Thyroid gland (tissue), 4 donors: Measurements from ENCODE around the gene ARHGAP10. TPM values are rescaled to one million over a fixed set of nuclear protein-coding genes. Genes with fewer than 3 reads are reported as not detected.
A peak's percentile ranks its signal among the peaks of the same experiment; 100 is the strongest.

Experiments
- DNase-seq, 2 donors: peaks; one replicate each; pipeline ENCODE4 v3.0.0-alpha.2; 2019
- H3K27ac ChIP-seq, 3 donors: fragments of 200-600 bp; sonication (generic); 1 replicate in 2 of 3; 2 replicates in 1 of 3; pipeline ENCODE4 v1.5.1; 2016 to 2019; ENCODE audit warnings: mild to moderate bottlenecking in 1 of 3, moderate library complexity in 1 of 3
- H3K27me3 ChIP-seq: fragments of 200-600 bp; sonication (generic); one replicate; pipeline ENCODE4 v1.5.1; 2019
- H3K36me3 ChIP-seq, 2 donors: fragments of 200-600 bp; sonication (generic); one replicate each; pipeline ENCODE4 v1.5.1; 2016 to 2019
- H3K4me1 ChIP-seq, 2 donors: fragments of 200-600 bp; sonication (generic); one replicate each; pipeline ENCODE4 v1.5.1; 2017 to 2019
- H3K4me3 ChIP-seq, 3 donors: fragments of 200-600 bp; sonication (generic); replicated peaks in 1 of 3; 1 replicate in 2 of 3; 2 replicates in 1 of 3; pipeline ENCODE4 v1.5.1; 2016; ENCODE audit warnings: mild to moderate bottlenecking in 1 of 3
- H3K9me3 ChIP-seq: fragments of 200-600 bp; sonication (generic); one replicate; pipeline ENCODE4 v1.5.1; 2017
- CTCF ChIP-seq, 6 experiments: fragments of 200-600 bp in 3 of 6; fragments of 450-650 bp in 3 of 6; sonication (generic) in 3 of 6; IDR thresholded peaks; one replicate each; pipeline ENCODE4 v1.5.1; 2016 to 2019; ENCODE audit warnings: antibody characterized with exemption in 6 of 6, mild to moderate bottlenecking in 2 of 6, inconsistent platforms in 1 of 6, moderate library complexity in 1 of 6
- POLR2A ChIP-seq, 2 donors: fragments of 450-650 bp; IDR thresholded peaks; one replicate each; pipeline ENCODE4 v1.6.1; 2017; ENCODE audit warnings: antibody characterized with exemption in 2 of 2, mild to moderate bottlenecking in 2 of 2, moderate library complexity in 1 of 2
- WGBS, 2 donors: methylation state at CpG; one replicate each; pipeline ENCODE4 v1.1.5; 2017; 5-methylcytosine and 5-hydroxymethylcytosine counted together
- intact Hi-C: fragments of 100-400 bp; cut with DNase I; formaldehyde crosslinking; loops from one replicate; pipeline ENCODE4 v1.15.1; 2023
- total RNA-seq, 4 donors: library from RNA; depleted of rRNA; stranded (reverse); fragments of >200 nt; gene quantifications; one replicate each; pipeline ENCODE4 v1.2.3, GENCODE V29; 2016

Gene ARHGAP10
- total RNA-seq, 4 donors from 2014 or later: 39.5 to 78.4 (median 42.0) TPM

- DNase-seq: no peak
- TF ChIP-seq CTCF (IDR thresholded peaks at IDR 0.05) (no peak), POLR2A (IDR thresholded peaks at IDR 0.05) (no peak)
- no peak overlapping the region for H3K4me3 ChIP-seq
- peaks cover 0 to 3% of the 10 kb centered on the region in 2 donors for H3K4me1 ChIP-seq
- intact Hi-C loops: loop anchor here (10.0 kb wide), 1 partner anchor 271 kb away; no protein-coding TSS in a partner anchor
- H3K27ac ChIP-seq: peak overlapping the region in 1 of 3 donors; percentile 30
- H3K27me3 ChIP-seq: no peaks in the 10 kb centered on the region
- H3K36me3 ChIP-seq: no peaks in the 10 kb centered on the region
- no peaks in the 10 kb centered on the region for H3K9me3 ChIP-seq
- WGBS, 2 donors: 81% methylated on average over 3 of the region's 3 CpGs
Observed at GRCh38 chr4:147865926-147866325, 134.0 kb downstream of the ARHGAP10 start.

GRCh38 chr4:147866532-147867271, 134.8 kb downstream of the ARHGAP10 start:
- Histone ChIP-seq H3K4me3 (no peak overlapping the region), H3K27ac (peak overlapping the region in 1 of 3 donors; percentile 30), H3K9me3 (no peaks in the 10 kb centered on the region), H3K36me3 (no peaks in the 10 kb centered on the region), H3K4me1 (peaks cover 0 to 3% of the 10 kb centered on the region in 2 donors), H3K27me3 (no peaks in the 10 kb centered on the region)
- 37 to 40% methylated on average over 2 of the region's 2 CpGs for WGBS, 2 donors
- intact Hi-C loops: loop anchor here (10.0 kb wide), 1 partner anchor 272 kb away; no protein-coding TSS in a partner anchor
- DNase-seq: peak; percentile 96 to 98
- TF ChIP-seq POLR2A (IDR thresholded peaks at IDR 0.05) (no peak), CTCF (IDR thresholded peaks at IDR 0.05) (peak; percentile 91 to 100 (median 98))

GRCh38 chr4:147874109-147874508, 142.2 kb downstream of the ARHGAP10 start:
- no peak for DNase-seq
- Histone ChIP-seq H3K27me3 (no peaks in the 10 kb centered on the region), H3K27ac (no peak overlapping the region), H3K9me3 (no peaks in the 10 kb centered on the region), H3K4me3 (no peak overlapping the region), H3K4me1 (no peaks in the 10 kb centered on the region), H3K36me3 (peaks cover 5 to 8% of the 10 kb centered on the region in 2 donors)
- intact Hi-C loops: no loop called here
- TF ChIP-seq CTCF (IDR thresholded peaks at IDR 0.05): no peak
- TF ChIP-seq POLR2A (IDR thresholded peaks at IDR 0.05): no peak
- WGBS, 2 donors: 66 to 68% methylated on average over 5 of the region's 5 CpGs

- no peak for TF ChIP-seq CTCF (IDR thresholded peaks at IDR 0.05)
- no peak for TF ChIP-seq POLR2A (IDR thresholded peaks at IDR 0.05)
- intact Hi-C loops: no loop called here
Observed at GRCh38 chr4:147877308-147877771, 145.5 kb downstream of the ARHGAP10 start.

GRCh38 chr4:147879676-147880075, 147.8 kb downstream of the ARHGAP10 start:
- Histone ChIP-seq H3K27me3 (no peaks in the 10 kb centered on the region), H3K9me3 (no peaks in the 10 kb centered on the region), H3K36me3 (peaks cover 5 to 8% of the 10 kb centered on the region in 2 donors), H3K4me1 (no peaks in the 10 kb centered on the region), H3K4me3 (no peak overlapping the region), H3K27ac (no peak overlapping the region)
- TF ChIP-seq CTCF (IDR thresholded peaks at IDR 0.05): no peak
- no peak for TF ChIP-seq POLR2A (IDR thresholded peaks at IDR 0.05)
- no peak for DNase-seq
- intact Hi-C loops: no loop called here
- 94 to 98% methylated on average over 1 of the region's 1 CpG for WGBS, 2 donors

More at GRCh38 chr4:147877308-147877771, 145.5 kb downstream of the ARHGAP10 start:
- no peaks in the 10 kb centered on the region for H3K9me3 ChIP-seq
- H3K4me1 ChIP-seq: no peaks in the 10 kb centered on the region
- H3K36me3 ChIP-seq: peaks cover 5 to 8% of the 10 kb centered on the region in 2 donors
- no peak for DNase-seq
- no peak overlapping the region for H3K27ac ChIP-seq
- no peaks in the 10 kb centered on the region for H3K27me3 ChIP-seq
- H3K4me3 ChIP-seq: no peak overlapping the region
